Effector CD4-positive, alpha-beta T cell (primary cell): Measurements from ENCODE around the gene LYRM4.

Experiments used
- DNase-seq: peaks from one replicate; pipeline ENCODE4 v3.0.0-alpha.2; 2020

Gene LYRM4

DNA sequence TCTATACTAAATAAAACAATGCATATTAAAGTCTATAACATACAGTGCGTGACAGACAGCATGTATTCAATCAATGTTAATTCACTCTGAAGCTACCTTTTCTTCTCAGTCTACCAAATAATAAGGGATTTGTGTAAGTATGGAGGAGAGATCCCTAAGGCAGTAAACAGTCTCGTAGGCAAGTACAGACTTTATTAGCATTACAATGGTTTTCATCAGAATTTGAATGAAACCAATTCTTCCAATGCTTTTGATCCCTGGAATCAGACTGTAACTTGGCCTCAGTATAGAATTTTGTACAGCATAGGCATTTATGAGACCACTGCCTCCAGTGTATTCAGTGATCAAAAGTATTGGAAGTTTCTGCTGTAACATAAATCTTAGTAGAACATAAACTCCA lies 19.5 kb downstream of the LYRM4 start:
- DNase-seq, result no peak

DNA sequence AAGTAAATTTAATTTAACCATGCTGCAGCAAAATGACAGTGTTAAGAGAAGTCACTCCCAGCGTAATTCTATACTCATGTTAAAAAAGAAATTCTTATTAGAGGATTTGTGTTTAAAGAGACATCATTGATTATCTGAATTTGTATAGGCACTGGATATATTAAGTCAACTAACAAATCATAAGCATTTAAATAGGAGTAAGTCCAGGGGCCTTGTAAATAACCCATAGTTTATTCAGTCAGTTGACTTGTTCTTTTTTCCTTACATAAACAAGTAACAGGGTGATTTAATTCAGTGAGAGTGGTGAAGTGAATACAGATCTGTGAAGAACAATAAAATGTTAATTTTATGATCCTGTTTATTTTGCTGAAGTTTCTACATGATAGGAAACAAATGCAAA lies 22.4 kb downstream of the LYRM4 start:
- no peak for DNase-seq

DNA sequence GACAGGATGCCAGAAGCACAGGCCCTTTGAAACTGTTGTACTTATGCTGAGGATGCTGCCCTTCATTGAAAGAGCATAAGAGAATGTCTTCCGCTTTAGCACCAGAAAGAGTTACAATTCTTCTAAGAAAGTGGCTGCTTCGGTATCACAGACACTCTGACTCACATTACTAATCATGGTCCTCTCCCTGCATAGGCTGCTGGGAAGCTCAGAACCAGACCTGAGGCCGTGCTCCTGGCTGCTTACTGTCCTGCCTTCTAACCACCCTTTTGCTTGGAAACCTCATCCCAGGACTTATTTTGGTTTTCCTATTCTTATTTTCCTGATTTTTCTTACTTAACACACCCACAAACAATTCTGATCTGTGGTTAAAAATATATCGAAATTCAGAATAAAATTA lies 22.9 kb downstream of the LYRM4 start:
- no peak for DNase-seq

DNA sequence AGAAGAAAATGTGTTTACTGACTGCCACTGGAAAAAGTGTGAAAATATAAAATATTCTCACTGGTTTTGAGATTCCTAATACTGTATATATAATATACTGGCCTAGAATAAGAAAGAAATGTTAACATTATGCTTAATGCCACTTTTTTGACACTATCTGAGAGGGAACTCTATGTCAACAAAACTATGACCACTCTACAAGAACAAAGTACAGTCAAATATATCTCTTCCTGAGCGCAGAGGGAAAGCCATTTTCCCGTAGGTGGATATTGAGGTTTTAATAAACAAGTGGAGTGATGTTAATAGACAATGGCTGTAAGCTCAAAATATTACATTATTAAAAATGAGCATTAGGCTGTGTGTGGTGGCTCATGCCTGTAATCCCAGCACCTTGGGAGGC lies 24.9 kb downstream of the LYRM4 start:
- DNase-seq, result no peak

DNA sequence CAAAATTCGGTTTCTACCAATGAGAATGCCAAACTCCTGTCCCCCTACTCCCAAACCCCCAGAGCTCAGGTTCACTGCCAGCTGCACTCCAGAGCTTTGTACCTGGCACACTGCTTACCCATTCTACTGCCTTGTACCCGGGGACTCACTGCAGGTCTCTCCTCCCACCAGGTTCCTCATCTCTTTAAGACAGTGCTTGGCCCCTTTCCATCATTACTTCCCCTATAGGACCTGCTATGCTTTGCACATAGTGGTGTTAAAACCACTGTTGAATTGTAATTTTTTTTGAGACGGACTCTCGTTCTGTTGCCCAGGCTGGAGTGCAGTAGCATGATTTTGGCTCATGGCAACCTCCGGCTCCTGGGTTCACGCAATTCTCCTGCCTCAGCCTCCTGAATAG lies 25.9 kb downstream of the LYRM4 start:
- DNase-seq, result no peak

DNA sequence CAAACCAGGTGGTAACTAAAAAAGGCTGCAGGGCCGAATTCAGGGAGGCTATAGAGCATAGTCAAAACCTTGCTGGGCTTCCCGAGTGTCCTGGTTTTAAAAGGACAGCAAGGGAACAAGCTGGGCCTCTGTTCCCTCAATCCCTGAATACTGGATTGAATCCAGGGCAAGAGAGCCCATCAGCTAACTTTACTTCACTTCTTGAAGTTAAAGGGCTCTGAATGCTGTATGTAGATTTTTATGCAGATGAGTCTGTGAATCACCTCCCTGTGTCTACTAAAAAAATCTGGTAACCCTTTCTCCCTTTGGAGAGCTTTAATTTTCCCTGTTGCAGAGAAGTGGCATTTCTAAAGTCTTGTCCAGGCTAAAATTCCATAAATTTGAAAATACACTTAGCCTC lies 29.5 kb downstream of the LYRM4 start:
- DNase-seq, result no peak

DNA sequence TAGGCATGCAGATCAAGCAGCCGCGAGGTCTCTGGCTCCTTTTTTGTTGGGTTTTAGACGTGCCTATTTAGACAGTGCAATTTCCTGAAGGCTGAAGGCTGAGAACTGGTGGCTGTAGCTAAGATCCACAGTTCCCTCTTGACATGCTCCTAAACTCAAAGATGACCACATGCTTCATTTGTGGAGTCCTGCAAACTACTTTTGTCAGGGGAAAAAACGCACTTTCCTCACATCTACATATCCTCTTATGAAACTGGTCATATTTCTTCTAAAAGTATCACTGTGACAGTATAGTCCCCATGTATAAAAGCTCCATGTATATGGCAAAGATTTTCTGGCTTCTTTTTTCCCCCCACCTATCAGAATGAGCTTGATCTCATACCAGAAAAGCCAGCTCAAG lies 30.7 kb downstream of the LYRM4 start:
- no peak for DNase-seq

DNA sequence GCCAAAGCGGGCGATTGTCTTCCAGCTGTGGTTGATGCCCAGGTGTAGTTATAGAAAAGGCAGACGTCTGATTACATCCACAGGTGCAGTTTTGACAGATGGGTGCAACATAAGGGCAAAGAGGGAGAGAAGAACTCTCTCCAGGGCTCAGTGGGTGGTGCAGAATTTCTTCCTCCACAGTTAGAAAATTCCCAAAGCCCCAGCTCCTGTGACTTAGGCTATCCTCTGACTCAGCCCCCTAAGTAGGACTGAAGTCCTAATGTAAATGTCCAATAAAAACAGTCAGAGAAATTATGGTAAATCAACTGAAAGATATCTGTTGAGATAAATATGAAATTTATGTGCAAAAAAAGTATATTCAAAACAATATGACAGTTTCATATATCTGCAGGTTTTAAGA lies 31.4 kb downstream of the LYRM4 start:
- DNase-seq, result no peak

DNA sequence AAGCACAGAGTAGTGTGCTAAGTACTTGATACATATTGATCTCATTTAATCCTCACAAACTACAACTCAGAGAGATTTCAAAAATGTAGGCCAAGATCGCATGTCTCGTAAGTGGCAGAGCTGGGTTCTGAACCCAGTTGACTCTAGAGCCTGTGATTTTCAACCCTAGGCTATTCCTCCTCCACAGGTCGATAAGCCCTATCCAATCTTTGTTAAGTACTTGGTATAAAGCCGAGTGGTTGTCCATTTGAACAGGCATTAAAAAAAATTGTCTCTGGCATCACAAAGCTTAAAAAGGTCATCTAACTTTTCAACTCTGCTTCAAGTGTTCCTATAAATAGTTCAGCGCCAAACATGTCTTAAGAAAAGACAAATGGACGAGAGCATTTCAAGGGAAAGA lies 37.4 kb downstream of the LYRM4 start:
- no peak for DNase-seq

DNA sequence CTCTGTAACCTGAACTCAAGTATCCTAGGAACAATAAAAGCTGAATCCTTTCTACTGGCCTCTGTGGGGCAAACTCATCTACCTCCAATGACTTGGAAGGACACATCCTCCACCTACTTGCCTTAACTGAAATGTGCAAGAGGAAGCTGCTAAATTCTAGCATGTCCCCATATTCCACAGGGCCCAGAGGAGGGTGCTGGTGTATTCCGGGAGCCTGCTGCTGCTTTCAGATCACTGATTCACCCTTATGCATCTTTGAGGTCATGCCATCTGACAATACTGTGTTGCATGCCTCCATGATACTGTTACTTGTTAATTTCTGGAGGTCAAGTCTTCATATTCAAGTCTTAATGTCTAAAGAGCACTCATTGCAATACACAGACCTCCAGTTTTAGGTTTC lies 40.3 kb downstream of the LYRM4 start:
- no peak for DNase-seq

DNA sequence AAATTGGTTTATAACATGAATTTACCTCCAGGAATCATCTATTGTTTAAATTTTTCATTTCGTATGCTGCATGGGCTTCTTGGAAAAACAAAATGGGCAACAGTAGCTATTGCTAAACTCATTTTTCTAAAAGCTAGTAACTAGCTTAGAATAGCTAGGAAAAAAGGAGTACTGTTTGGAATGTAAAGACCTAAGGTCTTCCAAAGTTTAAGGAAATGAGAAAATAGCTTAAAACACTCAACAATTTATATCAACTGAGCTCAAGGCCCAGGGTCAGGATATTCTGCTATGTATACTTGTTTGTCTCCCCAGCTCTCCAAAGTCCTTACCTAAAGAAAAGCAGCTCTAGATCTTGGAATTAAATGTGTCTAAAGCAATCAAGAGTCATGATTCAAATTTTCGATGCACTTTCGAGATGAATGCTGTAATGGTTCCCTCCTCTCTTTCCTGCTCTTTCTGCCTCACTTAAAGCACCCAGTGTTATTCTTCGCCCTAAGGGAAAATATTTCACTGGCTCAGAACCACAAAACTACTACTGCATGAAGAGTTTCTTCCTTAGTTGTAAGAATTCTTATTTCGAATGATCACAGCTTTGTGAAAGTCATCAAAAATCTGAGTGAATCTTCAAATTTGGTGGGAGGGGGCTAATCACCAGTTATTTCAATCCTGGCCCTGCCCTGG lies 41.6 kb downstream of the LYRM4 start:
- no peak for DNase-seq

DNA sequence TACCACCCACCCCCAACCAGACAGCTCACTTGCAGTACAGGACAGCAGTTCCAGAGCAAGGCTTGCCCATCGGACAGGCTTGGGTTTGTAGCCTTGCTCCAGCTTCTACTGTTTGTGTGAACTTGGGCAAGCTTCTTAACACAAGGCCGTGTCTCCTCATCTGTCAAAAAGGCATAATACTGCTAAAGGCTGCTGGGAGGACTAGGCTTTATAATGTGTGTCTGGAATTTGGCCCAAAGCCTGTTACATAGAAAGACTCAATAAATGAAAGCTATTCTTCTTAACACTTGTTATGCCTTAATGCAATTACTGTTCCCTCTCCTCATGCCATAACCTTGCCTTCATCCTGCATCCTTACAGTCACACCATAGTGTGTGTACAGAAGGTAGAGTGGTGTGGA lies 43.4 kb downstream of the LYRM4 start:
- DNase-seq, result no peak

DNA sequence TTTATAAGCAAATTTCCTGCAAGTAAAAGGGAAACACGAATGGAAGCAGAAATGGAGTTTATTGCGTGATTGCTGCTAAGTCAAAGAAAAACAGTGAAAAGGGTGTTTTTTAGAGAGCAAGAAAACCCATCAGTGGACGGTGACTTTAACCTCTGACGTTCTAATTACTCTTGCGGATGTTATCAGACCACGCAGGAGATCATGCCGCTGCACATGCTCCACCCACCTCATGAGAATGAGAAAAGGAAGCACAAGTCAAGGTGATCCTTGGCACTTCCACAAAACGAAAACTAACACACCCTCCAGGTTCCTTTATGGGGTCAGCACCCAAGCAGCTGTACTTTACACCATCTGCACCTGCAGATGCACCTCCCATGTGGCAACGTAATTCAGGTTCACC lies 45.0 kb downstream of the LYRM4 start:
- no peak for DNase-seq

DNA sequence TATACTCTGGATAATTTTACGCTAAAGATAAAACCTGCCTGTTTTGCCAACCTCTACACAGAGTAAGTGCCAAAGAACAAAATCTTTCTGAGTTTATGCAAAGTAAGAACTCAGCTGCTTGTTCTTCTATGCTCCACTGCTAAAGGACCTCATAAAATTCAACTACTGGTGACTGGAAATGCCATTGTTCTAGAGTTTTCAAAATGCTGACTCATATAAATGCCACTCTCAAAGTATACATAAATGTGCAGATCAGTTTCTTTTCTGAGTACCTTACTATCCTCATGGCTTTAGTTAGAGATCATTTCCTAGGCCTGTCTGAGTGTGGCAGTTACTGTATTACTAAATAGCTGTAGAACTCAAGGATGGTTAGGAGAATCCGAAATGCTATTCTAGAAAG lies 45.6 kb downstream of the LYRM4 start:
- no peak for DNase-seq

DNA sequence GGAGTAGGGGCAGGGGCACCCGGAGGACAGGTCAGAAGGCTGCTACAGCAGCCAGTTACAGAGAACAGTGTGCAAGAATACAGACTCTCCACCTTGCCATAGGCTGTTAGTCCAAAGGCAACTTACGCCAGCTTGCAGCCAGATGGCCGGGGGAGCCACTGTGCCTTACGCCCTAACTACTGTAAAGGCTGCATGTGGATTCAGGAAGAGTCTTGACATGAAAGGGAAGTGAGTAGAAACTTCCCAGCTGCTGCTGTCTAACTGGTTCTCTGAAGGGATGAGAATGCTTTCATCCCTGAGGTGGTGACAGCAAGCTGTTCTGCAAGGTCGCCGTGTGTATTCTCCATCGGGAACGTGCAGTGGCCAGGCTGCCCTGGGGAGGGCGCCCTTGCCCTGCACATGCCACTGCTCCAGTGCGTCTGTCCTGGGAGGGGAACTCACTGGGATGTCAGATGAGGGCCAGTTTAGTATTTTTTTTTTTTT lies 46.1 kb downstream of the LYRM4 start:
- DNase-seq, result no peak

DNA sequence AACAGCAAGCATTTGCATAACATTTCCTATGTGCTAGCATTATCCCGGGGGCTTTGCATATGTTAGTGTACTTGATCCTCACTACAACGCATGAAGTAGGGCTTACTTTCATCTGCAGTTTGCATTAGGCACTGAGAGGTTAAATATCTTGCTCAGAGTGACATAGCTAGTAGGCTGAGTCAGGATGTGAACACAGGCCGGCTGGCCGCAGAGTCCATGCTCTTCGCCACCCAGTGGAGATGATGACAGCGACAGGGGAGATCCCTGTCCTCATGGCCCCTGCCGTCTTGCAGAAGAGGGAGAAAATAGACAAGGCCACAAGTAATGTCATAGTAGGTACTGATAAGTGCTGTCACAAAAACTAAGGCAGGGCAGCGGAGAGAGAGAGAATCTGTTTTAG lies 46.9 kb downstream of the LYRM4 start:
- DNase-seq, result no peak

DNA sequence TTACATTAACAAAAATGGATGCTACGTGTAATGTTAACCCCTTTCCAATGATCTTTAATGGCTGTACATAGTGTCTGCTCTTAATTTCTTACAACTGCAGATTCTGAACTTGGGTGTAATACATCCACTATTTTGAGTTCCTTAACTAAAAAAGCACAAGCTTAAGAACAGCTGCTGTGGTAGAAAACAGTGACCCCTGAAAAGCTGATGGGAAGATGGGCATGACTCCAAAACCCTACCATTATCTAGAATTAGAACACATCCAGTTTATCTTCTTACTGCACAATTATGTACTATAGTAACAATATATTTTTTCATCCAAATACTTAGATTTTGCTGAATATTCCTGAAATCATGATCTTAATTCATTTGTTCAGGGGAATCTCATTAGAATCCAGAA lies 49.3 kb downstream of the LYRM4 start:
- no peak for DNase-seq

DNA sequence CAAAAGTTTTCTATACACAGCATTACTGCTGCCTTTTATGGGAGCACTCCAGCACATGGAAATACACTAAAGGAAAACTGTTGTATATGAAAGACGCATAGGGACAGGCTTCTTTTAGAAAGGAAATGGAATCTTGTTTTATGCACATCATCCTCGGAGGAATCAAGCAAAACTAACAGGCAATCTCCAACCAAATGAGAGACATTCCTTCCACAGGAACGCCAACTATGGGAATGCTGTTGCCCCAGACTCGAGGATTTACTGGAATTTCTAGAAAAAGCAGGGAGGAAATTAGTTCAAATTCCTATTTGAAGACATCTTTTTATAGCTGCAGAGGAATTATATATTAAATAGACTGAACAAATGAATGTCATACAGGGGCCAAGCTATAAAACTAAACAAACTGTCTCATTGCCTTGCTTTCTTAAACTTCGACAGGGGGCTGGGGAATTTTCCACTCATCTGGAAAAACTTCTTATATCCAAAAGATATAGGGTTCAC lies 52.2 kb downstream of the LYRM4 start:
- no peak for DNase-seq

DNA sequence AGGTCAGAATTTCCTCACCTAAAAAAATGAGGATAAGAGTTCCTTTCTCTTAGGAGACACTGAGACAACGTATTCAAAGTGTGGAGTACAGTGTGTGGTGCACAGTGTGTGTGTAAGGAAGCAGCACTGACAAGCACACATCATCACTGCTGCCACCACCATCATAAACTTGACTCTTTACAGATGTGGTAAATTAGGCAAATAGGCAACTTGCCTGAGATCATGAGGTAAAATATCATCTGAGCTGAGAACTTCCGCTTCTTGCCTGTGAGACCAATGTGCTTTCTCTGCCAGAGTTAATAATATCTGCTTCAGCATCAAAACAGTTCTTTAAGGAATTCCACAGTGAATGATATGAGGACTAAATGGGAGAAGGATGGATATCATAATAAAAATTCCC lies 52.7 kb downstream of the LYRM4 start:
- DNase-seq, result no peak

DNA sequence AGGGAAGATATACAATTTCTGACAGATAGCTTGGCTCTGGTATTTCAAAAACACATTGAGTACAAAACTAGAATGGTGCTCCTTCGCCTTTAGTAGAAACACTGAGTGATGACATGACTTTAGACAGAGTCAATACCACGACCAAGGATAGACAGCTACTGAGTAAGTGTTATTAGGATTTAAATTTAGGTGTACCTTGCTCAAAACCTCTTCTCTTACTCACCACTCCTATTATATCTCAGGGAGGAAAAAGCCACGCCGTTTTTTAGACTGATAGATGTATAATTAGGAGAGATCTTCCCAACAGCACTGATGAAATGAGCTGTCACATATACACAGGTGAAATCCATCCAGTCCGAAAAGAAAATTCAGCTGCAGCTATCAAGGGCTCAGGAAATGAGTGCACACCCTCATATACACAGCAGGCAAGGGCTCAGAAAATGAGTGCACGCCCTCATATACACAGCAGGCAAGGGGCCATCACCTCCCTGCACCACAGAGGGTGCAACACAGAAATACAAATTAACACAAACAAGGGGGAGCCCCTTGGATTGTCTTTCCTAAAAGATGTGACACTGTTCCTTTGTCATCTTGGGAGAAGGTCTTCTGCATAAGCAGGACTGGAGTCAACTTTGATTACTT lies 53.7 kb downstream of the LYRM4 start:
- no peak for DNase-seq

DNA sequence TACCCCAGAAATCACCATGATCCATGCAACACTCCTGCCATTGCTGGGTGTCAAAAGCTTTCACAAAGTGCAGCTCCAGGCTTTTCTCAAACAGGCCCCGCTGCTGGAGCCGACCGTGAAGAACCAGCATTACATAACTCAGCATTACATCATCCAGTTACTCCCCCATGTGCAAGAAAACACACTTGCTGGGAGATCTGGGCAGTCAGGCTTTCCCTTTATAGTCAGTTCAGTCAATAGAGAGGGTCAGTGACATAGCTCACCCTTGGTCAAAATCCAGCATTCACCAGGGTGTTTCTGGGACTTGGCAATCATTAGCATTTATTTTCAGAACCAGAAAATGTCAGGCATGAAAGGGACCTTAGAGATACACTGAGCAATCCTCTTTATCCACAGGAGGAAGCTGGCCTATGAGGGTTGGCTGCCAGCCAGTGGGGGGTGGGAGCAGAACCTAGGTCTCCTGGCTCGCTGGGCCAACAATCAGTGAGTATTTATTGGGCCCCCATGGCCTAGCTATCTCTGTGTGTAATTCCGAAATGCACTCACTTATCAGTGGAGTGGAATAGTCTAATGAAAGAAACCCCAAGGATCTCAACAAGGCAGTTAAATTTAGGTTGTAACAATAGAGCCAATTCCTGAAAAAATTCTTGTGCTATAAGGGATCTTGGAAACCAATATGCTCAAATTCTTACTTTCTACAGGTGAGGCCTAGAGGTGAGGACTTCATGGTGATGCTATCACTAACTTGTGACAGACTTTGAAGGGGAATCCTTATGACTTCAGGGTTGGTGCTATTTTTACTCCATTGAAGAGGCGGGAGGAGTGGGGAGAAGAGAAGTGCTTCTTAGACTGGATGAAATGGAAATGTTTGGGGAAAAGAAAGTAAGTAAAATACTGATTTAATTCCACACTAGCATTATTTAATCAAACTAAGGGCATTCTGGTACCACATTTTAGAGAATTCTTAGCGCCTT lies 54.6 kb downstream of the LYRM4 start:
- no peak for DNase-seq

DNA sequence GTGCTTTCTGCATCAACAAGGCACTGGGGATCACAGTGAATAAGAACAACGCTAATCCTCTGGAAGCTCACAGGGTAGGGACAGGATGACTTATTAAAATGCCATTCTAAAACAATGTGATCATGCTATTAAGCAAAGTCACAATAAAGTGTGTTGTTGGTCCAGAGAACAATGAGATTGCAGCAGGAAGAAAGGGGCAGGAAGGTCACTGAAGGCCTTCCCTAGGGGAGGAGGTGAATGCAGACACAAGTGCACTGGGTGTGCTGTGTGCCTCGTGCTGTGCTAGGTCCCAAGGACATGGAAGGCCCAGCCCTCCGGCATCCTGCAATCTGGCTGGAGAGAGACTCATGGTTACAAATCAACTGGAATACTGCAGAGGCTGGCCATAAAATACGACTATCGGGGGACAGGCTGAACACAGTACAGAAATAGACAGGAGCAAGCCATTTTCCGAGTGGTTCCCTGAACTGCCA lies 55.7 kb downstream of the LYRM4 start:
- DNase-seq, result no peak

DNA sequence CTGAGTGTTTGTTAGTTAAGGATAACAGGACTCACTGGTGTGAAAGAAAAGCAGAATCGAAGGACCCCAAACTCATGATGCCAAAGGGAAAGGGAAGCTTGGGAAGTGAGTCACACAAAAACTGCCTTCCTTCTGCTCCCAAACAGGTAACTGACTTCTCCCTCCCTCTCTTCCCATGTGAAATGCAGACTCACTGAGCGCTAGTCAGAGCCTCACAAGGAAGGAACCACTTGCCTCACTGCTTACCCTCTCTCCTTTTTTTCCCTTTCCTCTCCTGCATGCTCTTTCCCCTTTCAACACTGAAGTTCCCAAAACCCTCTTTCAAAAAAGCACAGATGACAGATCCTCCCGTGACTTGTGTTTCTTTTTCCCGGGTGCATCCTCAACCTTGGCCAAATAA lies 56.4 kb downstream of the LYRM4 start:
- no peak for DNase-seq
